HG03469 (cell line): Measurements from ENCODE around the gene OR13C2.
"Not testable (repeated sequence)": the region's sequence is repeated elsewhere in the genome, so short reads cannot be mapped to it uniquely, and the experiment has no call there.

ENCODE experiments used
- ATAC-seq: cut with Tn5 transposase; IDR thresholded peaks from one replicate; pipeline ENCODE4 v1.9.1; 2021; ENCODE audit warnings: mild to moderate bottlenecking, moderate library complexity, moderate number of reproducible peaks; ENCODE audit not compliant: unreplicated experiment

The OR13C2 gene, protein sequence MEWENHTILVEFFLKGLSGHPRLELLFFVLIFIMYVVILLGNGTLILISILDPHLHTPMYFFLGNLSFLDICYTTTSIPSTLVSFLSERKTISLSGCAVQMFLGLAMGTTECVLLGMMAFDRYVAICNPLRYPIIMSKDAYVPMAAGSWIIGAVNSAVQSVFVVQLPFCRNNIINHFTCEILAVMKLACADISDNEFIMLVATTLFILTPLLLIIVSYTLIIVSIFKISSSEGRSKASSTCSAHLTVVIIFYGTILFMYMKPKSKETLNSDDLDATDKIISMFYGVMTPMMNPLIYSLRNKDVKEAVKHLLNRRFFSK

DNA sequence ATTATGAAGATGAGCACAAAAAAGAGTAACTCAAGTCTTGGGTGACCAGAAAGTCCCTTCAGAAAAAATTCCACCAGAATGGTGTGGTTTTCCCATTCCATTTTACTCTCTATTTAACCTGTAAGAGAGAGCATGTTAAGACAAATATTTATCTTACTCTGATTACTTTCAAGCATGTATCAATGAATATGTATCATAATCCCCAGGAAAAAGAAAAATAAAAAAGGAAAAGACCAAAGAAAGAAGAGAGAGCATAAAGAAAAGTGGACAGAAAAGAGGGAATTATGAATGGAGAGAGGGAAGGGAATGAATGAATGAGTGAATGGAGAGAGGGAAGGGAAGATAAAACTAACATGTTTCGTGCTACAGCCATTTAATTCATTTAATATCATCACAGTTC, at the start of gene OR13C2:
TSS of gene OR13C2 (minus strand) at position 101 of the 400 bp plus-strand sequence. CDS start at position 101, 0 bp downstream.
- not testable (repeated sequence) for ATAC-seq

DNA sequence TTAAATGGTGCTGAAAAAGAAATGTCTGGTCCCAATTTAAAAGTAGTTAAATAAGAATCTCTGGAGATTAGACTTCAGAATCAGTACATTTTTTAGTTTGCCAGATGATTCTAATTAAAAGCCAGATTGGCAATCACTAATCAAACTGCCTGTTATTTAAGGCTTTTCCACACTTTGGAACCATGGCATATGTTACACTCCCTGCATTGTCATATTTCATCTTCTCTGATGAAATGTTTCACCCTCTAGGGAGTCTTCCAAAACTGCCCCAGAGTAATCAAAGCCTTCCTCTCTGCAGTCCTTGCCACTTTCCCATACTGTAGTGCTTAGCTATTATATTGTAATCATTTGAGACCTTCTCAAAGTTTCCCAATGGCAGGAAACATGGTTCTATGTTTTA, 30.0 kb upstream of the OR13C2 start:
- no peak for ATAC-seq

DNA sequence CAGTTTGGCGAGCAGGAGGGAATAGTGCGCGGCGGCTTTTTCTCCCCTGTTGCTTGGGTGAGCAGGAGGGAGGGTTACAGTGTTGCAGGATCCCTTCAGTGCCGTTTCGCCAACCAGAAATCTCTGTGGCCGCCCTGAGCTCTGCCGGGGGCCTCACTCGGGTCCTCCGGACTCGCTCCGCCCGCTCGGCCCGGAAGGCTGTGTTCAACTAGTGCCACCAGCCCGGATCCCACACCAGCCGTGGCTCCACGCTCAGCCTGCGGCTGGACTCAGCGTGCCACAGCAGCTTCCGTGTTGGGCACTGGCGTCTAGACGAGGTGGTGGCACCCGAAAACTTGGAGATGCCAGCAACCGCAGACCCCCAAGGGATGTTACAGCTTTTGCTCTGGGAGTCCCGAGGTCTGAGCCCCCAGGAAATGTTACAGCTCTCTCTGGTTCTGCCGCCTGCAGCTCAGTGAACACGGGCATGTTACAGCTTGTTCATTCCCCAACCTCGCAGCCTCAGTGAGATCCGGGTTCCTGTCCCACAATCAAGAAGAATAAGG, 28.6 kb upstream of the OR13C2 start:
- ATAC-seq = no peak

- ATAC-seq = not testable (repeated sequence)
These were observed 20.5 kb upstream of the OR13C2 start for GRCh38 chr9:104625964-104626363.

GRCh38 chr9:104618104-104618503, 12.7 kb upstream of the OR13C2 start, which contains the start of gene OR13C9:
OR13C9 (minus strand) TSS chr9:104618204; CDS start chr9:104618204, 0 bp downstream.
- no peak for ATAC-seq

DNA sequence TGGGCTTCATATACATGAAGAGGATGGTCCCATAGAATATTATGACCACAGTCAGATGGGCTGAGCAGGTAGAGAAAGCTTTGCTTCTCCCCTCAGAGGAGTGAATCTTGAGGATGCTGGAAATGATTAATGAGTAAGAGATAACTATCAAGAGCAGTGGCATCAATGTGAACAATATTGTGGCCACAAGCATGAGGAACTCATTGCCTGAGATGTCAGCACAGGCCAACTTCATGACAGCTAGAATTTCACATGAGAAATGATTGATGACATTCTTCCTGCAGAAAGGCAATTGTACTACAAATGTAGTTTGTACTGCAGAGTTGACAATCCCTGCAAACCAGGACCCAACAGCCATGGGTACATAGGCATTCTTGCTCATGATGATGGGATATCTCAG, 12.0 kb upstream of the OR13C2 start:
- no peak for ATAC-seq

- ATAC-seq = no peak
These were observed 5.8 kb upstream of the OR13C2 start for GRCh38 chr9:104611213-104611612.

- no peak for ATAC-seq
These were observed 2.9 kb upstream of the OR13C2 start for GRCh38 chr9:104608336-104608735.

DNA sequence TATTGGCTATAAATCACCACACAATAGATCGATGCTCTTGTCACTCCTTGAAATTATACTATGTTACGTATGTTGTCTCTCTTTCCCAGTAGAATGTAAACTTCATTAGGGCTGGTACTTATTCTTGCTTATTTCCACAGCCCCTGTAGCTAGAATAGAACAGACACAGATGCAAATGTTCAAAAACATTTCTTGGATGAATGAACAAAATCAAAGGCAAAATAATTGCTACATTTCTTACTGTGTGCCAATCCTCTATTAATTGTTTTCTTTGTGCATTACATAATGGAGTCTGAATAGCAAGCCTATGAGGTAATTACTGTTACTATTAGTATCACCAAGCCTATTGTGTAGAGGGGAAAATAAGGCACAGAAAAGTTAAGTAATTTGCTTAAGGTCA, 725 bp upstream of the OR13C2 start:
- ATAC-seq = no peak

GRCh38 chr9:104604801-104605200, 626 bp downstream of the OR13C2 start:
- no peak for ATAC-seq

GRCh38 chr9:104599313-104599712, 6.1 kb downstream of the OR13C2 start, which contains the start of gene OR13C5:
OR13C5 (minus strand) TSS chr9:104599413; CDS start chr9:104599413, 0 bp downstream.
- ATAC-seq = not testable (repeated sequence)

- ATAC-seq = not testable (repeated sequence)
These were observed 6.7 kb downstream of the OR13C2 start for GRCh38 chr9:104598749-104599148.

DNA sequence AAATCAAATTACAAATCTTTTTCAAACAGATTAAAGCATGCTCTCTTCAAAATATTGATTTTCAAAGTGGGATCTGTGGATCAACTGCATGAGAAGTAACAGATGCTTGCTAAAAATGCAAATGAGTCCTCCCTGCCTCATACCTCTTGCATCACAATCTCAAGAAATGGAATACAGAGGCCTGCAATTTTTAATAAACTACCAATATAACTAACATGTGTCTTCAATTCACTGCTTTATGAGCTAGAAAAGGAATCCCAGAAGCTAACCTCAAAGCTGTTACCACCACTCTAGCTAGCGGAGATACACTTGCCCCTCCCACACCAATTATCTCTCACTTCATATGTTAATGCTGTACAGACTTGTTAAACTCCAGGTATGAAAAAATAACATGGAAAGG, 15.8 kb downstream of the OR13C2 start:
- ATAC-seq = no peak

DNA sequence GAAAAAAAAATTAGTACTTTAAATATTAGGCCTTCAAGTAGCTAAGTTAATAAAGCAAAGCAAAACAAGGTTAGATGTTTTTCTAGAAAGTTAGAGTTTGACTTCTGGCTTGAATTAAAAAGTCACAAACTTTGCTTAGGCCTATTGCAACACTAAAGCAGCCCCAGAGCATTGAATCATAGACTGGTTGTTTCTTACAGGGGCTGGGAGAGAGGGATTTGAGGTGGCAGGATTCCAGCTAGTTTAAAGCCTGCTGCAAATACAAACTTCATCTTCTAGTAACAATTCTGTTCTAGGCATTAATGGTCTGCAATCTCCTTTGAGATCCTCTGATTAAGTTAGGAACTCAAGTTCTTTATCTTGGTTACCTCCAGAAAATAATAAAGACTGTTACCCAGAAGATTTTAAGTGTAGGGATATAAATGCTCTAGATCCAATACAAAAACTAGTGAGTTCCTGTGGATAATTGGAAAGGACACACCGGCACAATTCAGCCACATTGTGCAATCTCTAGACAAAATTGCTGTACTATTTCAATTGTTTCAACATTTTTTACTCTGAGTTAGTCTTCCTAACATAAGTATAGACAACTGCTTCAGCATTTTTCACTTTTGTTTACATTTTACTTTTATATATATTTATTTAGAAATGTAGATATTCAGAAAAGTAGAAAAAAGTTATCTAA, 18.8 kb downstream of the OR13C2 start:
- ATAC-seq = no peak

DNA sequence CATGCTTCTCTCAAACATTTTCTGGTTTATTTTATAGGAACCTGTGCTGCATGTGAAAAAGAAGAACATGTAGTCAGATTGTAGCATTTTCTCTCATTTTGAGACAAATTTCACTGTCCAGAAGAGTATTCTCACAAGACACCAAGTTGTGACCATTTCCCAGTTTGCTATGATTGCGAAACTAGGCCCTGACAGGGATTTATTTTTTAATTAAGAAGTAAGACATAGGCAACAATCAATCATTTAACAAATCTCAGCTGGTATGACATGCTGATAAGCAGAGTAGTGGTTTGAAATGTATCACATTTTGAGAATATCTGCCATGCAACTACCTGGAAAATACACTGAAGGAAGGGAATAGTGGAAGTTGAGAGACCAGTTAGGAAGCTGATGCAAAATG, 24.9 kb downstream of the OR13C2 start:
- ATAC-seq = no peak

GRCh38 chr9:104577263-104577662, 28.2 kb downstream of the OR13C2 start:
- ATAC-seq = no peak

- no peak for ATAC-seq
These were observed 30.0 kb downstream of the OR13C2 start for GRCh38 chr9:104575456-104575855.

DNA sequence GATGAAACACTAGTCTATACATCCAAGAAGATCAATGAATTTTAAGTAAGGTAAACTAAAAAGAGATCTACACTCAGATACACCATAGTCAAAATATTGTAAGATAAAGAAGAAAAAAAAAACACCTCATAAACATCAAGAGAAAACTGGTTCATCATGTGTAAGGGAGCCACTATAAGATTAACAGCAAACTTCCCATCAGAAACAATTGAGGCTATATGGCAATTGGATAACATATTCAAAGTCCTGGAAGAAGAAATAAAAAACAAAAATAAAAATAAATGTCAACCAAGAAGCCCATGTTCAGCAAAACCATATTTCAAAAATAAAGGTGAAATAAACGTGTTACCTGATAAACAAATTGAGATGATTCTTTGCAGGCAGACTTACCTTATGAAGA, 32.8 kb downstream of the OR13C2 start:
- ATAC-seq = no peak

- ATAC-seq = no peak
These were observed 36.6 kb downstream of the OR13C2 start, which contains the start of gene OR13C8 for GRCh38 chr9:104568868-104569267. OR13C8 (plus strand) TSS chr9:104569168; CDS start chr9:104569168, 0 bp downstream.

DNA sequence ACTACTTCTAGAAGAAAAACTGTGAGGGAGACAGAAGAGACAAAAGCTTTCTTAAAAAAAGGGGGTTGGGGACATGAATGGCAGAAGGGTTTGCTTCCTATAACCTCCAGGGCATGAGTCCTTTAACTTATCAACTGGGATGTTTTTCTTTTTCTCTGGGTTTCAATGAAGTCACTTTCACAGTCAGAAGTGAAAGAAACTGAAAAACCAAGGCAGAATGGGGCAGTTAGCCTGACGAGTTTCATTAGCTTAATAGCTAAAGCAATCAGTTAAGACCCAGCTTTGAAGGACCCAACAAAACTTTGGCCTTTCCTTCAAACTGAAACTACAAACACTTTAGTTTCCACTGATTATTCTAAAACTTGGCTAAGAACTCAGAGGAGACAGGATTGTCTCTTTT, 41.1 kb downstream of the OR13C2 start:
- ATAC-seq = no peak

- ATAC-seq = no peak
These were observed 48.4 kb downstream of the OR13C2 start for GRCh38 chr9:104556830-104557634.
